T-helper 2 cell (primary cell): ENCODE data around the gene COL4A2.

Experiments used
- DNase-seq, 5 experiments: peaks; one replicate each; pipeline versions ENCODE4 v3.0.0 to v3.0.0-alpha.2; 2012 to 2022

Gene COL4A2

GRCh38 chr13:110341445-110342244, 34.6 kb downstream of the COL4A2 start:
- DNase-seq, result no peak

- no peak for DNase-seq
Observed at GRCh38 chr13:110342474-110342873, 35.4 kb downstream of the COL4A2 start.

GRCh38 chr13:110343241-110343865, 36.3 kb downstream of the COL4A2 start:
- no peak for DNase-seq

- no peak for DNase-seq
Observed at GRCh38 chr13:110344320-110344719, 37.2 kb downstream of the COL4A2 start.

- no peak for DNase-seq
Observed at GRCh38 chr13:110345266-110345665, 38.2 kb downstream of the COL4A2 start.

GRCh38 chr13:110345701-110346100, 38.6 kb downstream of the COL4A2 start:
- DNase-seq, result no peak

- no peak for DNase-seq
Observed at GRCh38 chr13:110346661-110347067, 39.6 kb downstream of the COL4A2 start.

- DNase-seq, result no peak
Observed at GRCh38 chr13:110347088-110347487, 40.0 kb downstream of the COL4A2 start.

- DNase-seq, result no peak
Observed at GRCh38 chr13:110347535-110348308, 40.6 kb downstream of the COL4A2 start.

GRCh38 chr13:110348309-110349105, 41.4 kb downstream of the COL4A2 start:
- DNase-seq, result no peak

GRCh38 chr13:110349239-110349638, 42.2 kb downstream of the COL4A2 start:
- no peak for DNase-seq

GRCh38 chr13:110350049-110350448, 43.0 kb downstream of the COL4A2 start:
- DNase-seq, result no peak

GRCh38 chr13:110350509-110350908, 43.4 kb downstream of the COL4A2 start:
- DNase-seq, result no peak

- no peak for DNase-seq
Observed at GRCh38 chr13:110351636-110352420, 44.7 kb downstream of the COL4A2 start.

GRCh38 chr13:110352735-110353134, 45.7 kb downstream of the COL4A2 start:
- DNase-seq, result no peak

- DNase-seq, result no peak
Observed at GRCh38 chr13:110353339-110353977, 46.4 kb downstream of the COL4A2 start.

GRCh38 chr13:110354123-110354627, 47.1 kb downstream of the COL4A2 start:
- DNase-seq, result no peak

GRCh38 chr13:110354715-110355473, 47.8 kb downstream of the COL4A2 start:
- DNase-seq, result no peak

- no peak for DNase-seq
Observed at GRCh38 chr13:110356362-110356761, 49.3 kb downstream of the COL4A2 start.

GRCh38 chr13:110358381-110358780, 51.3 kb downstream of the COL4A2 start:
- no peak for DNase-seq
